K562 (cell line): Measurements from ENCODE around the gene HDGFL2. TPM values are rescaled to one million over a fixed set of nuclear protein-coding genes. Genes with fewer than 3 reads are reported as not detected.

Source experiments
- ATAC-seq: fragments of 200-7000 bp; cut with Tn5 transposase; 3 replicates; pipeline ENCODE4 v1.9.1; 2020; ENCODE audit warnings: moderate library complexity
- BruUV-seq: library from RNA; stranded (reverse); fragments of 400-500 nt; replicated peaks from 2 replicates; lab custom pipeline; 2021; lab: Mats Ljungman, UMichigan
- CTCF ChIA-PET: fragments of 300-600 bp; formaldehyde crosslinking; extraction: SDS; loops from one replicate; lab custom pipeline; 2021; ENCODE audit warnings: low intra/inter-chr PET ratio; lab: Yijun Ruan, JAX
- POLR2A ChIA-PET: fragments of 300-600, 350-650 bp; sonication (Branson Sonifier 250); formaldehyde crosslinking; extraction: SDS; loops from one replicate; lab custom pipeline; 2021; ENCODE audit warnings: antibody characterized with exemption, inconsistent platforms; lab: Yijun Ruan, JAX
- DNase-seq, 4 experiments: peaks; one replicate each; pipeline versions ENCODE4 v3.0.0 to v3.0.0-alpha.2; 2011 to 2018; ENCODE audit warnings: low spot score in 3 of 4, mixed read lengths in 3 of 4; ENCODE audit errors: extremely low read depth in 1 of 4
- FAIRE-seq: peaks from 2 replicates; lab custom pipeline; 2011; peaks lifted over from hg19 to GRCh38; lab: Jason Lieb, UNC
- H2AFZ ChIP-seq: 2 replicates; pipeline ENCODE4 v1.6.0; 2011; ENCODE audit warnings: low read depth, low read length, control low read depth, inconsistent platforms
- H3K27ac ChIP-seq: fragments of 200-600 bp; 3 replicates; pipeline ENCODE4 v1.8.0; 2011; ENCODE audit warnings: low read depth, mild to moderate bottlenecking, control low read depth, inconsistent platforms, low read length, moderate library complexity, mixed read lengths; ENCODE audit errors: extremely low read depth
- H3K27me3 ChIP-seq, 2 experiments: fragments of 300-600 bp in 1 of 2; 2 replicates in 1 of 2; 3 replicates in 1 of 2; pipeline versions ENCODE4 v1.6.0 to v1.8.0; 2011; ENCODE audit warnings: inconsistent platforms in 2 of 2, low read length in 2 of 2, mild to moderate bottlenecking in 1 of 2, mixed read lengths in 1 of 2, moderate library complexity in 1 of 2; ENCODE audit not compliant: control insufficient read depth in 2 of 2, insufficient read depth in 2 of 2
- H3K36me3 ChIP-seq: fragments of 300-600 bp; 3 replicates; pipeline ENCODE4 v1.8.0; 2011; ENCODE audit warnings: mild to moderate bottlenecking, low read length, inconsistent platforms; ENCODE audit not compliant: control insufficient read depth, insufficient read depth
- H3K4me1 ChIP-seq, 2 experiments: fragments of 200-600 bp in 1 of 2; replicated peaks in 1 of 2; 2 replicates in 1 of 2; 3 replicates in 1 of 2; pipeline versions ENCODE4 v1.5.1 to v1.8.0; 2011; ENCODE audit warnings: inconsistent platforms in 2 of 2, low read length in 2 of 2, mild to moderate bottlenecking in 1 of 2, mixed read lengths in 1 of 2, moderate library complexity in 1 of 2; ENCODE audit not compliant: control insufficient read depth in 2 of 2, insufficient read depth in 2 of 2
- H3K4me2 ChIP-seq: 2 replicates; pipeline ENCODE4 v1.6.1; 2011; ENCODE audit warnings: low read length, control low read depth, inconsistent platforms, mixed read lengths; ENCODE audit not compliant: insufficient read depth
- H3K4me3 ChIP-seq: fragments of 200-600 bp; sonication (generic), shearing (Covaris generic); 2 replicates; pipeline ENCODE4 v1.5.1; 2016; ENCODE audit warnings: control low read depth, inconsistent platforms
- H3K79me2 ChIP-seq: fragments of 200-600 bp; 3 replicates; pipeline ENCODE4 v1.8.0; 2011; ENCODE audit warnings: low read length, inconsistent platforms; ENCODE audit not compliant: control insufficient read depth, insufficient read depth
- H3K9ac ChIP-seq, 2 experiments: 2 replicates each; pipeline versions ENCODE4 v1.6.0 to v1.6.1; 2011; ENCODE audit warnings: low read depth in 2 of 2, low read length in 2 of 2, control low read depth in 1 of 2, inconsistent platforms in 1 of 2, mild to moderate bottlenecking in 1 of 2, mixed read lengths in 1 of 2; ENCODE audit not compliant: insufficient read depth in 1 of 2
- H3K9me1 ChIP-seq: one replicate; pipeline ENCODE4 v1.6.0; 2011; ENCODE audit warnings: inconsistent platforms, mild to moderate bottlenecking, low read length, moderate library complexity; ENCODE audit not compliant: control insufficient read depth, insufficient read depth
- H3K9me3 ChIP-seq: replicated peaks from 2 replicates; pipeline ENCODE4 v1.5.1; 2011; ENCODE audit warnings: low read depth, low read length, inconsistent platforms; ENCODE audit not compliant: control insufficient read depth, insufficient read depth
- H4K20me1 ChIP-seq: replicated peaks from 2 replicates; pipeline ENCODE4 v1.6.1; 2011; ENCODE audit warnings: low read length, inconsistent platforms, mixed read lengths; ENCODE audit not compliant: control insufficient read depth, insufficient read depth
- BCL6 ChIP-seq: fragments of 250-450 bp; sonication (Bioruptor Pico); IDR thresholded peaks from 2 replicates; pipeline ENCODE4 v1.4.0; 2020
- CBX1 ChIP-seq: sonication (generic); IDR thresholded peaks from 2 replicates; pipeline ENCODE4 v1.6.1; 2016; ENCODE audit warnings: antibody characterized with exemption, low read depth, mild to moderate bottlenecking
- CEBPB ChIP-seq: fragments of 450-650 bp; IDR thresholded peaks from 2 replicates; pipeline ENCODE4 v1.6.1; 2016; ENCODE audit warnings: missing genetic modification characterization, missing compliant biosample characterization
- CREB1 ChIP-seq, 2 experiments: sonication (generic) in 1 of 2; formaldehyde crosslinking in 1 of 2; IDR thresholded peaks; 2 replicates each; pipeline versions ENCODE4 v1.6.1 to v1.8.0; 2012 to 2022; ENCODE audit warnings: inconsistent platforms in 1 of 2, mild to moderate bottlenecking in 1 of 2, missing genetic modification reagents in 1 of 2, moderate library complexity in 1 of 2
- ERF ChIP-seq: fragments of 450-650 bp; formaldehyde crosslinking; IDR thresholded peaks from 2 replicates; pipeline ENCODE4 v1.4.0; 2020; ENCODE audit warnings: mild to moderate bottlenecking, mixed read lengths
- FOXK1 ChIP-seq: sonication (generic); formaldehyde crosslinking; IDR thresholded peaks from 2 replicates; pipeline ENCODE4 v1.8.0; 2022; ENCODE audit warnings: missing genetic modification reagents, mild to moderate bottlenecking, borderline replicate concordance
- KDM1A ChIP-seq, 2 experiments: fragments of 450-650 bp; IDR thresholded peaks; 2 replicates each; pipeline ENCODE4 v1.6.1; 2016; ENCODE audit warnings: mild to moderate bottlenecking in 2 of 2
- MCM5 ChIP-seq: fragments of 450-650 bp; IDR thresholded peaks from 2 replicates; pipeline ENCODE4 v1.6.1; 2016; ENCODE audit warnings: low read depth
- NFE2L1 ChIP-seq: fragments of 450-650 bp; IDR thresholded peaks from 2 replicates; pipeline ENCODE4 v1.6.1; 2016; ENCODE audit warnings: missing genetic modification characterization, low read depth, mild to moderate bottlenecking, missing compliant biosample characterization, moderate library complexity, borderline replicate concordance
- RAD51 ChIP-seq: fragments of 450-650 bp; IDR thresholded peaks from 2 replicates; pipeline ENCODE4 v1.7.1; 2016; ENCODE audit warnings: low read depth, mild to moderate bottlenecking, borderline replicate concordance
- RBM25 ChIP-seq: fragments of 200-400 bp; formaldehyde crosslinking; IDR thresholded peaks from 2 replicates; pipeline ENCODE4 v1.6.1; 2018; ENCODE audit warnings: low read length, low read depth, moderate library complexity; ENCODE audit not compliant: severe bottlenecking
- SAFB2 ChIP-seq: fragments of 200-400 bp; formaldehyde crosslinking; IDR thresholded peaks from 2 replicates; pipeline ENCODE4 v1.6.1; 2018; ENCODE audit warnings: borderline replicate concordance, low read length, low read depth, moderate library complexity; ENCODE audit not compliant: severe bottlenecking
- SMARCA5 ChIP-seq: fragments of 450-650 bp; IDR thresholded peaks from 2 replicates; pipeline ENCODE4 v1.6.1; 2016
- SRSF7 ChIP-seq: fragments of 200-400 bp; formaldehyde crosslinking; optimal IDR thresholded peaks from 2 replicates; pipeline ENCODE3; 2017; ENCODE audit warnings: mild to moderate bottlenecking, low read depth, low read length
- TCF3 ChIP-seq: sonication (generic); formaldehyde crosslinking; IDR thresholded peaks from 2 replicates; pipeline ENCODE4 v1.4.0; 2020; ENCODE audit warnings: mild to moderate bottlenecking, missing genetic modification reagents
- YBX1 ChIP-seq: fragments of 450-650 bp; IDR thresholded peaks from 2 replicates; pipeline ENCODE4 v1.7.1; 2016; ENCODE audit warnings: mild to moderate bottlenecking
- ZSCAN29 ChIP-seq: fragments of 450-650 bp; IDR thresholded peaks from 2 replicates; pipeline ENCODE4 v1.6.1; 2017
- WGBS: fragments of 100-300 bp; shearing (Covaris generic); methylation state at CpG from one replicate; pipeline ENCODE4 v1.1.6; 2016; ENCODE audit warnings: low coverage, mixed read lengths; ENCODE audit not compliant: insufficient coverage; ENCODE audit errors: missing lambda C conversion rate; 5-methylcytosine and 5-hydroxymethylcytosine counted together
- in situ Hi-C: fragments of 300-500 bp; cut with MboI; formaldehyde crosslinking; loops from 4 replicates; pipeline ENCODE4 v1.15.0; 2018; ENCODE audit warnings: inconsistent platforms, mixed read lengths
- intact Hi-C: fragments of 100-400 bp; cut with micrococcal nuclease; formaldehyde crosslinking; loops from 2 replicates; pipeline ENCODE4 v1.14.2; 2022
- polyA plus RNA-seq, 8 experiments: library from polyadenylated mRNA; depleted of rRNA in 4 of 8; stranded (reverse) in 5 of 8; unstranded in 3 of 8; fragments of >200 nt; fragmentation: Nextera tagmentation in 2 of 8; fragmentation: Illumina TruSeq in 1 of 8; extraction: Ambion mirVana in 2 of 8; extraction: Trizol in 1 of 8; gene quantifications; 2 replicates each; pipeline versions ENCODE4 v1.2.1 to v1.2.3, GENCODE V29; 2011 to 2014; ENCODE audit warnings: inconsistent platforms in 1 of 8, missing spikeins in 1 of 8
- total RNA-seq, 7 experiments: library from RNA; depleted of rRNA in 6 of 7; stranded (reverse); fragments of >200 nt in 6 of 7; fragmentation: Illumina TruSeq in 2 of 7; extraction: Trizol in 2 of 7; gene quantifications; 2 replicates each; pipeline versions ENCODE4 v1.2.1 to v1.2.3, GENCODE V29; 2011 to 2021; ENCODE audit warnings: low replicate concordance in 1 of 7
- TF ChIP-seq, protein P1 (sequence below): sonication (generic); formaldehyde crosslinking; IDR thresholded peaks from 2 replicates; pipeline ENCODE4 v1.8.1; 2023; ENCODE audit warnings: mild to moderate bottlenecking, missing genetic modification reagents
- TF ChIP-seq, protein P2 (sequence below): IDR thresholded peaks from 2 replicates; pipeline ENCODE4 v1.6.1; 2014; ENCODE audit warnings: antibody characterized with exemption
- TF ChIP-seq, protein P3 (sequence below): sonication (generic); formaldehyde crosslinking; IDR thresholded peaks from 2 replicates; pipeline ENCODE4 v1.9.0; 2022; ENCODE audit warnings: mild to moderate bottlenecking, missing genetic modification reagents

HDGFL2 gene
- total and polyA plus RNA-seq, 9 of the 15 experiments (the other 6 are each of a cell fraction or from before 2014, with no cell fraction given), result 0.13 to 61.7 (median 16.0) TPM

- Histone ChIP-seq H3K9ac (peak overlapping the region in 1 of 2 experiments; percentile 64; a peak in 2 of 4 replicates), H2AFZ (no peak overlapping the region), H3K9me3 (no peaks in the 10 kb centered on the region), H3K4me3 (no peak overlapping the region), H3K27me3 (peaks cover 3 to 4% of the 10 kb centered on the region in 2 experiments; a peak in 3 of 5 replicates), H3K9me1 (no peaks in the 10 kb centered on the region), H3K79me2 (no peaks in the 10 kb centered on the region), H3K27ac (no peak overlapping the region), H3K36me3 (no peaks in the 10 kb centered on the region), H3K4me1 (peaks cover 0 to 46% of the 10 kb centered on the region in 2 experiments; a peak in 2 of 5 replicates), H4K20me1 (0 out of 2 replicates have a peak, but pooled peaks cover 3% of the 10 kb centered on the region), H3K4me2 (no peak overlapping the region)
- ChIA-PET CTCF (interaction anchor here (0.7 to 2.1 kb wide), 2 partner anchors 115 kb away, joined by 3 to 9 read pairs; no protein-coding TSS in a partner anchor), POLR2A (interaction anchor here (0.9 kb wide), 1 partner anchor 18 kb away, joined by 3 read pairs; no protein-coding TSS in a partner anchor)
- no TSS peak for BruUV-seq
- DNase-seq, result no peak
- 18% methylated on average over 11 of the region's 11 CpGs for WGBS
- in situ Hi-C loops, result no loop called here
- intact Hi-C loops, result no loop called here
- no peak for FAIRE-seq
- no peak for ATAC-seq
- peak in 1 of 2 experiments; percentile 40; a peak in 1 of 4 replicates for TF ChIP-seq KDM1A (IDR thresholded peaks at IDR 0.05)
- TF ChIP-seq TCF3 (CRISPR knock-in tag), result no peak
- no peak for TF ChIP-seq CEBPB (tag)
- no peak for TF ChIP-seq RAD51
- TF ChIP-seq, protein P1, sequence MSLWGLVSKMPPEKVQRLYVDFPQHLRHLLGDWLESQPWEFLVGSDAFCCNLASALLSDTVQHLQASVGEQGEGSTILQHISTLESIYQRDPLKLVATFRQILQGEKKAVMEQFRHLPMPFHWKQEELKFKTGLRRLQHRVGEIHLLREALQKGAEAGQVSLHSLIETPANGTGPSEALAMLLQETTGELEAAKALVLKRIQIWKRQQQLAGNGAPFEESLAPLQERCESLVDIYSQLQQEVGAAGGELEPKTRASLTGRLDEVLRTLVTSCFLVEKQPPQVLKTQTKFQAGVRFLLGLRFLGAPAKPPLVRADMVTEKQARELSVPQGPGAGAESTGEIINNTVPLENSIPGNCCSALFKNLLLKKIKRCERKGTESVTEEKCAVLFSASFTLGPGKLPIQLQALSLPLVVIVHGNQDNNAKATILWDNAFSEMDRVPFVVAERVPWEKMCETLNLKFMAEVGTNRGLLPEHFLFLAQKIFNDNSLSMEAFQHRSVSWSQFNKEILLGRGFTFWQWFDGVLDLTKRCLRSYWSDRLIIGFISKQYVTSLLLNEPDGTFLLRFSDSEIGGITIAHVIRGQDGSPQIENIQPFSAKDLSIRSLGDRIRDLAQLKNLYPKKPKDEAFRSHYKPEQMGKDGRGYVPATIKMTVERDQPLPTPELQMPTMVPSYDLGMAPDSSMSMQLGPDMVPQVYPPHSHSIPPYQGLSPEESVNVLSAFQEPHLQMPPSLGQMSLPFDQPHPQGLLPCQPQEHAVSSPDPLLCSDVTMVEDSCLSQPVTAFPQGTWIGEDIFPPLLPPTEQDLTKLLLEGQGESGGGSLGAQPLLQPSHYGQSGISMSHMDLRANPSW, result no peak
- peak; percentile 73 for TF ChIP-seq SMARCA5
- TF ChIP-seq RBM25, result peak; percentile 47
- TF ChIP-seq ERF (CRISPR knock-in tag), result no peak
- no peak for TF ChIP-seq BCL6 (CRISPR knock-in tag)
- no peak for TF ChIP-seq YBX1
- 0 out of 2 replicates have a peak, but pooled peaks have one; percentile 26 for TF ChIP-seq CBX1
- TF ChIP-seq, protein P2, sequence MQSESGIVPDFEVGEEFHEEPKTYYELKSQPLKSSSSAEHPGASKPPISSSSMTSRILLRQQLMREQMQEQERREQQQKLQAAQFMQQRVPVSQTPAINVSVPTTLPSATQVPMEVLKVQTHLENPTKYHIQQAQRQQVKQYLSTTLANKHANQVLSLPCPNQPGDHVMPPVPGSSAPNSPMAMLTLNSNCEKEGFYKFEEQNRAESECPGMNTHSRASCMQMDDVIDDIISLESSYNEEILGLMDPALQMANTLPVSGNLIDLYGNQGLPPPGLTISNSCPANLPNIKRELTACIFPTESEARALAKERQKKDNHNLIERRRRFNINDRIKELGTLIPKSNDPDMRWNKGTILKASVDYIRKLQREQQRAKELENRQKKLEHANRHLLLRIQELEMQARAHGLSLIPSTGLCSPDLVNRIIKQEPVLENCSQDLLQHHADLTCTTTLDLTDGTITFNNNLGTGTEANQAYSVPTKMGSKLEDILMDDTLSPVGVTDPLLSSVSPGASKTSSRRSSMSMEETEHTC, result no peak
- no peak for TF ChIP-seq SAFB2
- TF ChIP-seq MCM5, result no peak
- no peak for TF ChIP-seq FOXK1 (CRISPR knock-in tag)
- TF ChIP-seq CREB1 (IDR thresholded peaks at IDR 0.05), result no peak
- TF ChIP-seq CREB1 (CRISPR knock-in tag; IDR thresholded peaks at IDR 0.05), result no peak
- TF ChIP-seq NFE2L1 (tag), result no peak
- TF ChIP-seq, protein P3, sequence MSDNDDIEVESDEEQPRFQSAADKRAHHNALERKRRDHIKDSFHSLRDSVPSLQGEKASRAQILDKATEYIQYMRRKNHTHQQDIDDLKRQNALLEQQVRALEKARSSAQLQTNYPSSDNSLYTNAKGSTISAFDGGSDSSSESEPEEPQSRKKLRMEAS (CRISPR knock-in tag), result no peak
- TF ChIP-seq ZSCAN29, result no peak
- no peak for TF ChIP-seq SRSF7
These were observed 49.2 kb downstream of the HDGFL2 start for GRCh38 chr19:4521170-4521887.
